Measurements from ENCODE around the gene PPP3CB.
"Not testable (repeated sequence)": the region's sequence is repeated elsewhere in the genome, so short reads cannot be mapped to it uniquely, and the experiment has no call there.

PPP3CB gene

GRCh38 chr10:73413528-73414229 lies 82.1 kb downstream of the PPP3CB start, which contains the start of gene ANXA7:
ANXA7 (minus strand) TSS chr10:73414058; CDS start chr10:73400856, 13,202 bp downstream.
- peak; percentile 78 to 94 (median 88) for DNase-seq

- DNase-seq = peak in 2 of 6 experiments; percentile 57 to 58
These were observed 82.7 kb downstream of the PPP3CB start for GRCh38 chr10:73413108-73413527.

GRCh38 chr10:73410897-73411296 lies 84.9 kb downstream of the PPP3CB start:
- DNase-seq = no peak

- DNase-seq = no peak
These were observed 86.8 kb downstream of the PPP3CB start for GRCh38 chr10:73408978-73409521.

GRCh38 chr10:73408061-73408460 lies 87.8 kb downstream of the PPP3CB start:
- DNase-seq = no peak

- DNase-seq = no peak
These were observed 88.3 kb downstream of the PPP3CB start for GRCh38 chr10:73407495-73407894.

- DNase-seq = no peak
These were observed 89.0 kb downstream of the PPP3CB start for GRCh38 chr10:73406846-73407245.

- DNase-seq = no peak
These were observed 90.3 kb downstream of the PPP3CB start for GRCh38 chr10:73405556-73405955.

GRCh38 chr10:73404690-73405089 lies 91.1 kb downstream of the PPP3CB start:
- DNase-seq = no peak

- no peak for DNase-seq
These were observed 94.2 kb downstream of the PPP3CB start for GRCh38 chr10:73401636-73402035.

- DNase-seq = no peak
These were observed 96.8 kb downstream of the PPP3CB start for GRCh38 chr10:73399063-73399462.

GRCh38 chr10:73398024-73398423 lies 97.8 kb downstream of the PPP3CB start:
- DNase-seq = no peak

- not testable (repeated sequence) for DNase-seq
These were observed 101.5 kb downstream of the PPP3CB start for GRCh38 chr10:73394325-73394724.

GRCh38 chr10:73388228-73388627 lies 107.6 kb downstream of the PPP3CB start:
- no peak for DNase-seq

- no peak for DNase-seq
These were observed 109.2 kb downstream of the PPP3CB start for GRCh38 chr10:73386583-73386982.

Measured in stimulated activated naive CD4-positive, alpha-beta T cell (primary cell).